NK-92 (cell line): ENCODE results near the gene CDC42SE2.
"Not testable (repeated sequence)": the region's sequence is repeated elsewhere in the genome, so short reads cannot be mapped to it uniquely, and the experiment has no call there.

Source experiments
- DNase-seq: peaks from one replicate; lab custom pipeline; 2025; ENCODE audit not compliant: unreplicated experiment; lab: John Stamatoyannopoulos, UW

CDC42SE2 gene

DNA sequence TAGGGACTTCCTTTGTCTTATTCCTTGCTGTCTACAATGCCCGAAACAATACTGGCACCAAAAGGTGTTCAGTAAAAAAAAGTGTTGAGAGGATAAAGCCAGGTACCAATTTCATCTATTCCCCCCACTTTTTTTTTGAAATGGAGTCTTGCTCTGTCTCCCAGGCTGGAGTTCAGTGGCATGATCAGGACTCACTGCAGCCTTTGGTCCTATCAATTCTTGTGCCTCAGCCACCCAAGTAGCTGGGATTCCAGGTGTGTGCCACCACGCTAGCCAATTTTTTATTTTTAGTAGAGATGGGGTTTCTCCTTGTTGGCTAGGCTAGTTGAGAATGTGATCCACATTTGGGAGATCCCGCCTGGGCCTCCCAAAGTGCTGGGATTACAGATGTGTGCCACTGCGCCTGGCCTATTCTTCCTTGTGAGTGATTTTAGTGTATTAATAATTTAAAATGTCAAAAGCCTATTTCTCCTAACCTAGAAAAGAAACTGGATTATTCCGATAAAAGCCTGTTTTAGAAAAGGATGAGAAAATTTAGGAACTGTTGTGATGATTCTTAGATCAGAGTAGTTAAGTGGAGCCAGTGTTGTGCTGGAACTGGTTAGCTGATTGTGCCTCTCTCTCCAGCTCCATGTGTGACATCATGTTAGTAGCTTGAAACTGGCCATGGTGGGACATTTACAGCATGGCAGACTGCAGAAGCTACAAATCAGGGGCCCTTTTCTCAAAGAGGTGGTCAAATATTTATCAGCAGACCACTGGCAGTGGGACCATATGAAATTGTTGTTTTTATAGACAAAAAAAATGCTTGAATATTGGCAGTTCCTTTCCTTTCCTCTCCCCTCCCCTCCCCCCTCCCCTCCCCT, 14.3 kb downstream of the CDC42SE2 start:
- DNase-seq = no peak

GRCh38 chr5:131278741-131279124, 14.9 kb downstream of the CDC42SE2 start:
- DNase-seq = not testable (repeated sequence)

GRCh38 chr5:131279204-131279603, 15.4 kb downstream of the CDC42SE2 start:
- no peak for DNase-seq

GRCh38 chr5:131280417-131280816, 16.6 kb downstream of the CDC42SE2 start:
- DNase-seq = no peak

DNA sequence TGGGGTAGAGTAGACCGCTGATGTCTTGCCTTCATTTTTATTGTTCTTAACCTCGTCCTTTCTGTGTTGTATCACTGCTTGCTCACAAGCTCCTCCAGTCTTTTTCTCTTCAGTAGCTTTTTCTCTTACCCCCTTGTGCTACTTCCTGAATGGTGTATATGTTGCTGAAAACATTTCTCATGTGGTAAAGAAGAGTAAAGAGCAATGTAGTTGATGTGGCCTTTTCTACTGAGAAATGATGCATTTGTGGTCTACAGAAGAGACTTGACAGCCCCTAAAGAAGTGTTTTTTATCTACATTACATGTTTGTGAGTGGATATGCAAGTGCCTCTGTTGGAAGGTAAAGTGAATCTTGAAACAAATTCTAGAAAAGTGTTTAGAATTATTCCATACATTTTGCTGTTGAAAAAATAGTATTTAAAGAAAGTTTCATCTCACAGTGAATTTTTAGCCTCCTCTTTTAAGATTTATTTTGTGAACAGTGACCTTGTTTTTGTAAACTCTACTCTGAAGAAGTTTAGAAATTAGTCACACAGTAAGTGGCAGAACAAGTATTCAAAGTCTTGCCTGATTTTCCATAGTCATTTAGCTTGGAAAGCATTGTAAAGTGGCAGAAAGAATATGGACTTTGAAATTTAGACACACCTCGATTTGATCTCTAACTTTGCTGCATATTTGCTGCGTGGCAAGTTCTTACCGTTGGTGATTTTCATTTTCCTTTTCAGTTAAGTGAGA, 17.4 kb downstream of the CDC42SE2 start:
- DNase-seq = no peak

DNA sequence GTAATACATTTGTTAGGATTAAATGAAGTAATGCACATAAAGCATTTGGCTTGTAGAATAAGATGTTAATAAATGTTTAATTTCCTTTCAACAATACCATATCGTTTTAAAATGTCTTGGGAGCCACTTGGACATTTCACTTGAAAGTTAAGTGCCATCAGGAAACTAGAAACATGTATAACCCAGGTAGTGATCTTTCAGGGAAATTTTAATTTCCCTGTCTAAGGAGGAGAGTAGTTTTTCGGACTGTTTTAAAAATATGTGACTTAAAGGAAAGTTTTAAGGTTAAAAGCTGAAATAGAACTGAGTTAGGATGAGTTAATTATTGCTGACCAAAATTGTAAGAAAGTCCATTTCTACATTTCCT, 18.0 kb downstream of the CDC42SE2 start:
- DNase-seq = no peak

- DNase-seq = no peak
These were observed 18.4 kb downstream of the CDC42SE2 start for GRCh38 chr5:131282235-131282634.

- DNase-seq = no peak
These were observed 22.0 kb downstream of the CDC42SE2 start for GRCh38 chr5:131285703-131286399.

DNA sequence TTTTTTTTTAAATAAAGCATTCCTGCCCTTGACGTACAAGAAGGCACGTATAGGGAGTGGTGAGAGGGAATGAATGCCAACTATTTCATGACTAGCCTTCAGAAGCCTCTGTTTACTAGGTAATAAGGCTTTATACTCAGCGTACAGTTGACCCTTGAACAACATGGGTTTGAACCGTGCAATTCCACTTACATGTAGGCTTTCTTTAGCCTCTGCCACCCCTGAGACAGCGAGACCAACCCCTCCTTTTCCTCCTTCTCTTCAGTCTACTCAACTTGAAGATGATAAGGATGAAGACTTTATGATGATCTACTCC, 22.5 kb downstream of the CDC42SE2 start:
- DNase-seq = no peak

DNA sequence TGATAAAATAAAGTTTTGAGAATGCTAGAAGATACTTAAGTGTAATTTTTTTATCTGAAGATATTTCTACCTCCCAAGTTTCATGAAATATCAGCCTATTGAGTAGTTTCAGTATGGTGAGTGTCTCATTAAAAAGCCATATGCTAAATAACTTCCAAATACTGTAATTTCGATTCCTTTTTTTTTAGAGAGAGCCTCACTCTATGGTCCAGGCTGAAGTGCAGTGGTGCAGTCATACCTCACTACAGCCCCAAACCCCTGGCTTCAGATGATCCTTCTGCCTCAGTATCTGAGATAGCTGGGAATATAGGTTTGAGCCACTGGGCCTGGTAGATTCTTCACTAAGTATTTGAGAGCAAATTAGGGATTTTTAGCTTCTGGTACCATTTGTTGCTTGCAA, 24.5 kb downstream of the CDC42SE2 start:
- no peak for DNase-seq

DNA sequence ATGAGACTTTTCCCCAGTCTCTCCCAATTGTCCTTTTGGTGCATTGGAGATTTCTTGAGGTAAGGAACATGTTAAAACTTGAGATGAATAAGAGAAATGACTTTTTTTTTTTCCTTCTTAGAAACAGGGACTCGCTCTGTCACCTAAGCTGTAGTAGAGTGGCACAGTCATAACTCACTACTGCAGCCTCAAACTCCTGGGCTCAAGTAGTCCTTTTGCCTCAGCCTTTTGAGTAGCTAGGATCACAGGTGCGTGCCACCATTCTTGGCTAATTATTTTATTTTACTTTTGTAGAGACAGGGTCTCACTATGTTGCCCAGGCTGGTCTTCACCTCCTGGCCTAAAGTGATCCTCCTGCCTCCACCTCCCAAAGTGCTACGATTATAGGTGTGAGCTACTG, 25.9 kb downstream of the CDC42SE2 start:
- DNase-seq = no peak

- no peak for DNase-seq
These were observed 32.4 kb downstream of the CDC42SE2 start for GRCh38 chr5:131296213-131296672.

DNA sequence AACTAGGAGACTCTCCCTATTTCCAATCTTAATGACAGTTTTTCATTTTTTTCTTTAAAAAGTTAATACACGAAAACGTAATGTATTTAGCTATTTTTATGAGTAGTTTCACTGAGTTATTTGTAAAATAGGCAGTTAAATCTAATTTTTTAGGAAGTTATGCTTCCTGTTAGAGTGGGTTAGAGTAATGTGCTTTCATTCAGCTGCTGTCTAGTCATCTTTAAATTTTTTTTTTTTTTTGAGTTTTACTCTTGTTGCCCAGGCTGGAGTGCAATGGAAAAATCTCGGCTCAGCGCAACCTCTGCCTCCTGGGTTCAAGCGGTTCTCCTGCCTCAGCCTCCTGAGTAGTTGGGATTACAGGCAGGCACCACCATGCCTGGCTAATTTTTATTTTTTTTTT, 34.0 kb downstream of the CDC42SE2 start:
- DNase-seq = no peak

GRCh38 chr5:131299465-131299864, 35.6 kb downstream of the CDC42SE2 start:
- DNase-seq = no peak

DNA sequence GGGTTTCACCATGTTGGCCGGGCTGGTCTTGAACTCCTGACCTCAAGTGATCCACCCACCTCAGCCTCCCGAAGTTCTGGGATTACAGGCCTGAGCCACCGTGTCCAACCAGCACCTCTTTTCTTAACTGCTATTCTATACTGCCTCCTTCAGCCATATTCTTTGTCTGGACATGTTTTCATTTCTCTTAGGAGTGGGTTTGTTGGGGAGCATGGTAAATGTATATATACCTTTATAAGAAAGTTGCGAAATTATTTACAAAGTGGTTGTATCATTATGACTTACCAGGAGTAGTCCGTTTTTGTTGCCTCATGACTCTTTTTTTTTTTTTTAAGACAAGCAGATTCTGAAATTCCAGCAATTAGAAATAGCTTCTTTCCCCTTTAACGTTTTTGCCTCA, 38.7 kb downstream of the CDC42SE2 start:
- DNase-seq = no peak

GRCh38 chr5:131303537-131303936, 39.7 kb downstream of the CDC42SE2 start:
- DNase-seq = no peak

GRCh38 chr5:131304414-131304813, 40.6 kb downstream of the CDC42SE2 start:
- DNase-seq = no peak

DNA sequence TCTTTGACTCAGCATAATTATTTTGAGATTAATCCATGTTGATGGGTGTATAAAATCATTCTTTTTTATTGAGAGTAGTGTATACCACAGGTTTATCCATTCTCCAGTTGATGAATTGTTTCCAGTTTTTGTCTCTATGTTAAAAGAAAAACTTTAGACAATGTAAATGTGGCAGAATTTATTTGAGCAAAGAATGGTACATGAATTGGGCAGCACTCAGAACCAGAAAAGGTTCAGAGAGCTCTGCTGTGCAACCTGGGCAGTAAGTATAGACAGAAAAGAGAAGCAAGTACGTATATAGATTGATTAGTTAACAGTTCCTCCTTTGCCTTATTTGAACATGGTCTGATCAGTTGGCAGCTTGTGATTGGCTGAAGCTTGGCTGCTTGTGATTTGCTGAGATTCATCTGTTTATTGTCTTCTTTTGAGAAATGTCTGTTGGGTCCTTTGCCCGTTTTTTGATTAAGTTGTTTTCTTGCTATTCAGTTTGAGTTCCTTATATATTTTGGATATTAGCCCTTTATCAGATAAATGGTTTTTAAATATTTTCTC, 41.4 kb downstream of the CDC42SE2 start:
- no peak for DNase-seq

DNA sequence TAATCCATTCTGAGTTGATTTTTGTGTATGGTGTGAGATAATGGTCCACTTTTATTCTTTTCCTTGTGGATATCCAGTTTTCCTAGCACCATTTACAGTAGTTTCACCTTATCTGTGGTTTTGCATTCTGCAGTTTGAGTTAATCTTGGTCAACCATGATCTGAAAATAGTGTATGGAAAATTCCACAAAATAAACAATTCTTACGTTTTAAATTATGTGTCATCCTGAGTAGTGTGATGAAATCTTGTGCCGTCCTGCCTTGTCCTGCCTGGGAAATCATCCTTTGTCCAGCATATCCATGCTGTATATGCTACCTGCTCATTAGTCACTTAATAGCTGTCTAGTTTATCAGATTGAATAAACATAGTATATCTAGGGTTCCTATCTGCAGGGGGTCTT, 42.1 kb downstream of the CDC42SE2 start:
- DNase-seq = no peak

GRCh38 chr5:131312235-131312772, 48.5 kb downstream of the CDC42SE2 start:
- DNase-seq = not testable (repeated sequence)

GRCh38 chr5:131316026-131316425, 52.2 kb downstream of the CDC42SE2 start:
- no peak for DNase-seq
